Smooth muscle cell (in vitro differentiated cells): ENCODE results near the gene KIF3B. TPM values are rescaled to one million over a fixed set of nuclear protein-coding genes. Genes with fewer than 3 reads are reported as not detected.

Experiments used
- DNase-seq: peaks from one replicate; lab custom pipeline; 2025; ENCODE audit not compliant: unreplicated experiment; lab: John Stamatoyannopoulos, UW
- H2AFZ ChIP-seq: fragments of 200-600 bp; sonication (generic); 2 replicates; pipeline ENCODE4 v1.6.0; 2016; ENCODE audit warnings: antibody characterized with exemption, low read depth, mild to moderate bottlenecking
- H3F3A ChIP-seq: fragments of 200-600 bp; sonication (generic); 2 replicates; pipeline ENCODE4 v1.6.0; 2017; ENCODE audit warnings: antibody characterized with exemption, low read depth
- H3K27ac ChIP-seq: fragments of 200-600 bp; sonication (generic); 2 replicates; pipeline ENCODE4 v1.5.1; 2016; ENCODE audit warnings: low read depth, mild to moderate bottlenecking
- H3K27me3 ChIP-seq: fragments of 200-600 bp; sonication (generic); 2 replicates; pipeline ENCODE4 v1.6.1; 2016; ENCODE audit warnings: low read depth, mild to moderate bottlenecking
- H3K36me3 ChIP-seq: fragments of 200-600 bp; sonication (generic); 2 replicates; pipeline ENCODE4 v1.5.1; 2016; ENCODE audit warnings: low read depth
- H3K4me1 ChIP-seq: fragments of 200-600 bp; sonication (generic); 2 replicates; pipeline ENCODE4 v1.5.1; 2016; ENCODE audit warnings: low read depth
- H3K4me2 ChIP-seq: fragments of 200-600 bp; sonication (generic); 2 replicates; pipeline ENCODE4 v1.6.0; 2016; ENCODE audit warnings: mild to moderate bottlenecking
- H3K4me3 ChIP-seq: fragments of 200-600 bp; sonication (generic); 2 replicates; pipeline ENCODE4 v1.5.1; 2016; ENCODE audit warnings: mild to moderate bottlenecking
- H3K79me2 ChIP-seq: fragments of 200-600 bp; sonication (generic); 2 replicates; pipeline ENCODE4 v1.6.0; 2016; ENCODE audit warnings: low read depth, mild to moderate bottlenecking
- H3K9ac ChIP-seq: fragments of 200-600 bp; sonication (generic); 2 replicates; pipeline ENCODE4 v1.6.0; 2016; ENCODE audit warnings: low read depth
- H3K9me3 ChIP-seq: fragments of 200-600 bp; sonication (generic); replicated peaks from 2 replicates; pipeline ENCODE4 v1.5.1; 2016; ENCODE audit warnings: low read depth
- H4K20me1 ChIP-seq: fragments of 200-600 bp; sonication (generic); 2 replicates; pipeline ENCODE4 v1.6.0; 2016; ENCODE audit warnings: low read depth
- WGBS: methylation state at CpG from one replicate; pipeline ENCODE4 v1.1.7; 2016; ENCODE audit warnings: low lambda C conversion rate; 5-methylcytosine and 5-hydroxymethylcytosine counted together
- polyA plus RNA-seq: library from polyadenylated mRNA; unstranded; fragments of >200 nt; fragmentation: Nextera tagmentation; extraction: Ambion mirVana; gene quantifications from 2 replicates; pipeline ENCODE4 v1.2.1, GENCODE V29; 2016
- total RNA-seq: library from RNA; depleted of rRNA; stranded (reverse); fragments of >200 nt; gene quantifications from 2 replicates; pipeline ENCODE4 v1.2.3, GENCODE V29; 2014
- TF ChIP-seq, protein P1 (sequence below): fragments of 200-600 bp; sonication (generic); IDR thresholded peaks from 2 replicates; pipeline ENCODE4 v1.5.1; 2017; ENCODE audit warnings: borderline replicate concordance, mild to moderate bottlenecking, antibody characterized with exemption; ENCODE audit not compliant: insufficient read depth, poor library complexity, severe bottlenecking

Gene KIF3B
- total and polyA plus RNA-seq, 2 experiments from 2014 or later = 8.2 to 20.0 TPM

DNA sequence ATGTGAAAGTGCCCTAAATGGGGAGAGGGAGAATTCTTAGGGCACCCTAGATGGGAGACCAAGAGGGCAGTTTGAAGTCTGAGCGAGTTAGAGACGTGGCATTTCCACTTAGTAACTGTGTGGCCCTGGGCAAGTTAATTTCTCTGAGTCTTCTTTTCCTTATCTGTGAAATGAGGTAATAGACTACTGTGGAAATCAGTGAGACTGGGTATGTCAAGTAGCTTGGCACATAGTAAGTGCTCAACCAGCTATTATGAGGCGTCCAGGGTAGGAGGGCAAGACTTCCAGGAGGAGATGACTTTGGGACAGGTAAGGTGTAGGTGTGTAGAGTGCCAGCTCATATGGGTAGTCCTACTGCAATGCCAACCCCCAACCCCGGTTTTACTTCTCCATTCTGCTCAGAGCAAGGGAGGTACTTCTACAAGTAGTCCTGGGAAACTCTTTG lies 770 bp downstream of the KIF3B start:
- DNase-seq = no peak
- H3K4me3 ChIP-seq = peak overlapping the region; percentile 93
- TF ChIP-seq, protein P1, sequence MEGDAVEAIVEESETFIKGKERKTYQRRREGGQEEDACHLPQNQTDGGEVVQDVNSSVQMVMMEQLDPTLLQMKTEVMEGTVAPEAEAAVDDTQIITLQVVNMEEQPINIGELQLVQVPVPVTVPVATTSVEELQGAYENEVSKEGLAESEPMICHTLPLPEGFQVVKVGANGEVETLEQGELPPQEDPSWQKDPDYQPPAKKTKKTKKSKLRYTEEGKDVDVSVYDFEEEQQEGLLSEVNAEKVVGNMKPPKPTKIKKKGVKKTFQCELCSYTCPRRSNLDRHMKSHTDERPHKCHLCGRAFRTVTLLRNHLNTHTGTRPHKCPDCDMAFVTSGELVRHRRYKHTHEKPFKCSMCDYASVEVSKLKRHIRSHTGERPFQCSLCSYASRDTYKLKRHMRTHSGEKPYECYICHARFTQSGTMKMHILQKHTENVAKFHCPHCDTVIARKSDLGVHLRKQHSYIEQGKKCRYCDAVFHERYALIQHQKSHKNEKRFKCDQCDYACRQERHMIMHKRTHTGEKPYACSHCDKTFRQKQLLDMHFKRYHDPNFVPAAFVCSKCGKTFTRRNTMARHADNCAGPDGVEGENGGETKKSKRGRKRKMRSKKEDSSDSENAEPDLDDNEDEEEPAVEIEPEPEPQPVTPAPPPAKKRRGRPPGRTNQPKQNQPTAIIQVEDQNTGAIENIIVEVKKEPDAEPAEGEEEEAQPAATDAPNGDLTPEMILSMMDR = no peak
- no peaks in the 10 kb centered on the region for H3K9me3 ChIP-seq
- H3K27me3 ChIP-seq = peaks cover 8% of the 10 kb centered on the region
- peaks cover 8% of the 10 kb centered on the region for H3K4me1 ChIP-seq
- peak overlapping the region; percentile 94 for H3K9ac ChIP-seq
- H3K27ac ChIP-seq = peak overlapping the region; percentile 18
- WGBS = 78% methylated on average over 4 of the region's 4 CpGs
- H3K36me3 ChIP-seq = no peaks in the 10 kb centered on the region
- peaks cover 38% of the 10 kb centered on the region for H3K79me2 ChIP-seq
- peak overlapping the region; percentile 97 for H3K4me2 ChIP-seq
- peak overlapping the region; percentile 100 for H2AFZ ChIP-seq
- no peaks in the 10 kb centered on the region for H3F3A ChIP-seq
- peaks cover 18% of the 10 kb centered on the region for H4K20me1 ChIP-seq

DNA sequence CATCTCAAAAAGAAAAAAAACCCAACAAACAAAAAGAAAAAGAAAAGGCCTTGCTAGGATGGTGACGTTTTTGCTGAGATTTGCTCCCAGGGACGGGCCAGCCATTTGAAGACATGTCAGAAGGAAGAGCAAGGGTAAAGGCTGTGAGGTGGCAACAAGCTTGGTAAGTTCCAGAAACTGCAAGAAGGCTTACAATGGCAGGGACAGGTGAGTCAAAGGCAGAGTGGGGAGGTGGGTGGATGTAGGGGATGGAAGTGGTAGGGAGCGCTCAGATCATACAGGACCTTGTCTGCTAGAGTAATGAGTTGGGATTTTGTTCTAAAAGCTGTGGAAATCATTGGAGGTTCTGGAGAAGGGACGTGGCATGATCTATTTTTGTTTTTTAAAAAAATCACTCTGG lies 4.3 kb downstream of the KIF3B start:
- Histone ChIP-seq H3F3A (no peaks in the 10 kb centered on the region), H2AFZ (no peak overlapping the region), H3K36me3 (no peaks in the 10 kb centered on the region), H4K20me1 (peaks cover 52% of the 10 kb centered on the region), H3K79me2 (peaks cover 63% of the 10 kb centered on the region), H3K9ac (no peak overlapping the region), H3K4me3 (no peak overlapping the region), H3K27me3 (no peaks in the 10 kb centered on the region), H3K4me2 (no peak overlapping the region), H3K9me3 (no peaks in the 10 kb centered on the region), H3K4me1 (peaks cover 8% of the 10 kb centered on the region), H3K27ac (no peak overlapping the region)
- WGBS = 96% methylated on average over 4 of the region's 4 CpGs
- TF ChIP-seq, protein P1 = no peak
- no peak for DNase-seq

DNA sequence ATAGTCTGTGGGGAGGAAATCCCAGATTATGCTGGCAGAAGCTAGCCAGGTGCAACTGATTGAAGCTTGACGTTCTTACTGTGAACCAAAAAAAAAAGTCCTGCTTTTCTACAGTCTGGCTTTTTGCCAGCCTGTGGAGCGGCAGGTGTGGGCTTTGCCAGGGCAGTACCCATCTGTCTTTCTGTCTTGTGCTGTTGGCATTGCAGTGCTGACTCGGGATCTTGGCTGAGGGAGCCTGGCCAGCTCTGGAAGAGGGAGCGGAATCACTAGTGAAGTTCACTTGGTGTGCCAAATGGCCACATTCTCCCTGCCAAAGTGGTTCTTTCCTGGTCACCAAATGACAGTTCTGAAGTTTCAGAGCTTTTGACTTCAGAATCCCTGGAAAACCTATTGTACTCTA lies 5.0 kb downstream of the KIF3B start:
- peaks cover 59% of the 10 kb centered on the region for H4K20me1 ChIP-seq
- H3K9me3 ChIP-seq = no peaks in the 10 kb centered on the region
- TF ChIP-seq, protein P1 = no peak
- no peak overlapping the region for H3K9ac ChIP-seq
- no peaks in the 10 kb centered on the region for H3K36me3 ChIP-seq
- H3K4me1 ChIP-seq = peaks cover 8% of the 10 kb centered on the region
- no peaks in the 10 kb centered on the region for H3F3A ChIP-seq
- no peak overlapping the region for H3K27ac ChIP-seq
- no peak overlapping the region for H2AFZ ChIP-seq
- no peak for DNase-seq
- no peak overlapping the region for H3K4me2 ChIP-seq
- H3K27me3 ChIP-seq = no peaks in the 10 kb centered on the region
- H3K79me2 ChIP-seq = peaks cover 69% of the 10 kb centered on the region
- 93% methylated on average over 4 of the region's 4 CpGs for WGBS
- H3K4me3 ChIP-seq = no peak overlapping the region

DNA sequence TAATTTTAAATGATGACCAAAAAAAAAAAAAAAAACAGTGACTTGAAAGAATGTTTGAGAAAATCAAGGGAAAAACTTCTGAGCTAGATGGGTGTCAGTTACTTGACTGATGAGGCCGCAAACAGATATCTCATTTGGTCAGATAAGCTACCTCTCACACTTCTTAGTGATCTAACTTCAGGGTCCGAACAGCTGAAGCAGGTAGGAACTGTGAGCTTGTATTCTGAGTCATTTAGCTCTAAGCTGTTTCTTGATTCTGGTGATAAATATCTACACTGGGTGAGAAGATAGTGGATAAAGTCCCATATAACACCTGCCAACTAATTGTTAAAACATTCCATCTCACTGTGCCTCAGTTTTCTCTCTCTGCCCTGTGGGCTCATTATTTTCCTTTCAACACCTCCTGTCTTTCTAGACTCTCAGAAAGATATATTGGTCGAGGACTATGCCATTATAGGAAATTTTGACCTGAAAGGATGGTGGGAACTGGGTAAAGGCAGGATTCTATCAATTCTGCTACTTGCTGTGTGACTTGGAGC lies 7.7 kb downstream of the KIF3B start:
- WGBS = 77% methylated on average over 3 of the region's 3 CpGs
- Histone ChIP-seq H3K4me3 (no peak overlapping the region), H3K27me3 (no peaks in the 10 kb centered on the region), H3K36me3 (no peaks in the 10 kb centered on the region), H3K79me2 (peaks cover 66% of the 10 kb centered on the region), H3K9me3 (no peaks in the 10 kb centered on the region), H3K4me1 (no peaks in the 10 kb centered on the region), H3K27ac (no peak overlapping the region), H2AFZ (no peak overlapping the region), H3K9ac (no peak overlapping the region), H4K20me1 (peaks cover 78% of the 10 kb centered on the region), H3K4me2 (no peak overlapping the region), H3F3A (no peaks in the 10 kb centered on the region)
- TF ChIP-seq, protein P1 = no peak
- no peak for DNase-seq
